NK-92 treated with Interleukin-12 subunit alpha and Interleukin-12 subunit beta, amount 100 ng/mL, for 24 hours (cell line): ENCODE measurements around the gene ANKS1B.

Experiments
- DNase-seq: peaks from one replicate; lab custom pipeline; 2025; lab: John Stamatoyannopoulos, UW

ANKS1B gene

GRCh38 chr12:98939926-98940325 lies 1044.8 kb downstream of the ANKS1B start:
- no peak for DNase-seq

- DNase-seq: no peak
Observed at GRCh38 chr12:98939350-98939749, 1045.4 kb downstream of the ANKS1B start.

GRCh38 chr12:98935847-98936246 lies 1048.9 kb downstream of the ANKS1B start:
- no peak for DNase-seq

- no peak for DNase-seq
Observed at GRCh38 chr12:98922871-98923270, 1061.9 kb downstream of the ANKS1B start.

- no peak for DNase-seq
Observed at GRCh38 chr12:98918176-98918863, 1066.4 kb downstream of the ANKS1B start.

- no peak for DNase-seq
Observed at GRCh38 chr12:98916106-98916505, 1068.6 kb downstream of the ANKS1B start.

- no peak for DNase-seq
Observed at GRCh38 chr12:98912401-98912974, 1072.2 kb downstream of the ANKS1B start.

GRCh38 chr12:98911396-98911795 lies 1073.3 kb downstream of the ANKS1B start:
- no peak for DNase-seq

GRCh38 chr12:98909746-98910145 lies 1075.0 kb downstream of the ANKS1B start:
- DNase-seq: no peak

- no peak for DNase-seq
Observed at GRCh38 chr12:98908866-98909265, 1075.9 kb downstream of the ANKS1B start.

GRCh38 chr12:98903875-98904274 lies 1080.9 kb downstream of the ANKS1B start:
- DNase-seq: no peak

GRCh38 chr12:98901189-98901588 lies 1083.5 kb downstream of the ANKS1B start:
- no peak for DNase-seq

- no peak for DNase-seq
Observed at GRCh38 chr12:98896938-98897337, 1087.8 kb downstream of the ANKS1B start.

GRCh38 chr12:98895086-98895651 lies 1089.6 kb downstream of the ANKS1B start:
- no peak for DNase-seq

- DNase-seq: no peak
Observed at GRCh38 chr12:98894412-98895085, 1090.2 kb downstream of the ANKS1B start.

GRCh38 chr12:98893675-98894411 lies 1090.9 kb downstream of the ANKS1B start:
- no peak for DNase-seq

GRCh38 chr12:98893126-98893674 lies 1091.5 kb downstream of the ANKS1B start:
- no peak for DNase-seq

- no peak for DNase-seq
Observed at GRCh38 chr12:98885778-98886177, 1099.0 kb downstream of the ANKS1B start.

- no peak for DNase-seq
Observed at GRCh38 chr12:98883231-98883630, 1101.5 kb downstream of the ANKS1B start.

GRCh38 chr12:98882526-98882925 lies 1102.2 kb downstream of the ANKS1B start:
- DNase-seq: no peak

GRCh38 chr12:98873776-98874175 lies 1111.0 kb downstream of the ANKS1B start:
- DNase-seq: no peak

- no peak for DNase-seq
Observed at GRCh38 chr12:98870504-98870903, 1114.2 kb downstream of the ANKS1B start.
